OCI-LY3 (cell line): ENCODE results near the gene DLX1.

Experiments used
- H2AFZ ChIP-seq: fragments of 200-600, 300-600 bp; shearing (Covaris generic); 2 replicates; pipeline ENCODE4 v1.6.0; 2014; ENCODE audit warnings: antibody characterized with exemption, low read depth, low read length
- H3K27ac ChIP-seq: fragments of 200-600, 300-600 bp; sonication (generic); 2 replicates; pipeline ENCODE4 v1.5.1; 2014; ENCODE audit warnings: mild to moderate bottlenecking, low read length, moderate library complexity, mixed read lengths
- H3K27me3 ChIP-seq: fragments of 200-600, 300-600 bp; sonication (generic); 2 replicates; pipeline ENCODE4 v1.6.1; 2014; ENCODE audit warnings: low read depth, low read length, mixed read lengths
- H3K36me3 ChIP-seq: fragments of 200-600, 300-600 bp; sonication (generic); replicated peaks from 2 replicates; pipeline ENCODE3; 2014; ENCODE audit warnings: low read depth, low read length, mixed read lengths
- H3K4me1 ChIP-seq: fragments of 300-600, 200-600 bp; sonication (generic); 2 replicates; pipeline ENCODE4 v1.6.1; 2014; ENCODE audit warnings: low read length, mixed read lengths
- H3K4me2 ChIP-seq: fragments of 200-600, 300-600 bp; sonication (generic); 2 replicates; pipeline ENCODE4 v1.6.1; 2014; ENCODE audit warnings: low read length, mixed read lengths
- H3K4me3 ChIP-seq: fragments of 300-600, 200-600 bp; sonication (generic); 2 replicates; pipeline ENCODE4 v1.5.1; 2014; ENCODE audit warnings: antibody characterized with exemption, mild to moderate bottlenecking, low read length, moderate library complexity
- H3K79me2 ChIP-seq: fragments of 300-600, 200-600 bp; shearing (Covaris generic); 2 replicates; pipeline ENCODE4 v1.6.1; 2014; ENCODE audit warnings: mild to moderate bottlenecking, low read length, mixed read lengths
- H3K9ac ChIP-seq: fragments of 300-600, 200-600 bp; shearing (Covaris generic); 2 replicates; pipeline ENCODE4 v1.6.0; 2014; ENCODE audit warnings: mild to moderate bottlenecking, low read length, moderate library complexity
- H3K9me3 ChIP-seq: fragments of 200-600, 300-600 bp; shearing (Covaris generic); 2 replicates; pipeline ENCODE4 v1.6.1; 2014; ENCODE audit warnings: low read length, mixed read lengths; ENCODE audit not compliant: insufficient read depth
- H4K20me1 ChIP-seq: fragments of 200-600, 300-600 bp; sonication (generic); 2 replicates; pipeline ENCODE4 v1.6.1; 2016; ENCODE audit warnings: low read length, mixed read lengths; ENCODE audit not compliant: insufficient read depth
- EZH2phosphoT487 ChIP-seq: fragments of 200-600 bp; shearing (Covaris generic); IDR thresholded peaks from 2 replicates; pipeline ENCODE4 v1.6.1; 2018; ENCODE audit warnings: antibody characterized with exemption, mixed run types, low read depth
- TF ChIP-seq, protein P1 (sequence below): fragments of 200-600, 300-600 bp; sonication (generic); IDR thresholded peaks from 2 replicates; pipeline ENCODE4 v1.5.1; 2014; ENCODE audit warnings: antibody characterized with exemption, low read length, low read depth

Gene DLX1

DNA sequence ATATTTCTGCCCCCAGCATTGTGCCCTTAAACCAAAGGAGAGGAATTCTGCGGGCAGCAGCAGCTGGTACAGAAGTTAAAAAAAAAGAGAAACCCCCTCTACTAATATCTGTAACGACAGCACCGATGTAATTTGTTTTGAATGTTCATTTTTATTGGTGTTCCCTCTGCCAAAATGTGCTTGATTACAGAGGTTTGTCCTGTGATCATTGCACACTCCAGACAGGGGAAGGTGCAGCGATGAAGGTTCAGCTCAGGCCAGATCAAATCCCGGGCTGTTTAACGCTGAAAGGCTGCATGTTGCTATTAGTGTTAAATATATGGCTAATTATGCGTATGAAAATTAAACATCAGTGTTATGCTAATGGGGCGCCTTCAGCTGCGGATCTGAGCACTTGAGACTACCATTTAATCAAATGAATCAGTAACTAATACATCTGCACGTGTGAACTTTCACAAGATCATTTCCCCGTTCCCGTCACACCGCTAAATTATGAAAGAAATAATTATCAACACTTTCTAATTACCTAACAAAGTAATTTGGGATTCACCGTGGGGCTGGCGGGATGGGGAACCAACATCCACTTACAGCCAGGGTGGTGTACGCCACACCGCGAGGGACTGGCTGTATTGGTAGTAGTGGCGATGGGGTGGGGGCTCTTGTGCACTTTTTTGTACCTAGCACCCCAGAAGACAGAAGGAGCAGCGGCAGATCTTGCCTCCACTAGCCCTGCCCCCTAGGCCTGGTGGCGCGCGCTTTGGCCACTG, 1.5 kb upstream of the DLX1 start:
- Histone ChIP-seq H4K20me1 (no peaks in the 10 kb centered on the region), H2AFZ (peak overlapping the region; percentile 78; the same call in 1 of the 2 replicates), H3K27me3 (no peaks in the 10 kb centered on the region), H3K4me3 (peak overlapping the region; percentile 92), H3K9ac (no peak overlapping the region), H3K27ac (no peak overlapping the region), H3K4me2 (peak overlapping the region; percentile 93), H3K4me1 (no peaks in the 10 kb centered on the region; the same call in 1 of the 2 replicates), H3K36me3 (no peaks in the 10 kb centered on the region), H3K79me2 (no peaks in the 10 kb centered on the region), H3K9me3 (no peaks in the 10 kb centered on the region)
- TF ChIP-seq EZH2phosphoT487, result no peak
- TF ChIP-seq, protein P1, sequence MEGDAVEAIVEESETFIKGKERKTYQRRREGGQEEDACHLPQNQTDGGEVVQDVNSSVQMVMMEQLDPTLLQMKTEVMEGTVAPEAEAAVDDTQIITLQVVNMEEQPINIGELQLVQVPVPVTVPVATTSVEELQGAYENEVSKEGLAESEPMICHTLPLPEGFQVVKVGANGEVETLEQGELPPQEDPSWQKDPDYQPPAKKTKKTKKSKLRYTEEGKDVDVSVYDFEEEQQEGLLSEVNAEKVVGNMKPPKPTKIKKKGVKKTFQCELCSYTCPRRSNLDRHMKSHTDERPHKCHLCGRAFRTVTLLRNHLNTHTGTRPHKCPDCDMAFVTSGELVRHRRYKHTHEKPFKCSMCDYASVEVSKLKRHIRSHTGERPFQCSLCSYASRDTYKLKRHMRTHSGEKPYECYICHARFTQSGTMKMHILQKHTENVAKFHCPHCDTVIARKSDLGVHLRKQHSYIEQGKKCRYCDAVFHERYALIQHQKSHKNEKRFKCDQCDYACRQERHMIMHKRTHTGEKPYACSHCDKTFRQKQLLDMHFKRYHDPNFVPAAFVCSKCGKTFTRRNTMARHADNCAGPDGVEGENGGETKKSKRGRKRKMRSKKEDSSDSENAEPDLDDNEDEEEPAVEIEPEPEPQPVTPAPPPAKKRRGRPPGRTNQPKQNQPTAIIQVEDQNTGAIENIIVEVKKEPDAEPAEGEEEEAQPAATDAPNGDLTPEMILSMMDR, result no peak

DNA sequence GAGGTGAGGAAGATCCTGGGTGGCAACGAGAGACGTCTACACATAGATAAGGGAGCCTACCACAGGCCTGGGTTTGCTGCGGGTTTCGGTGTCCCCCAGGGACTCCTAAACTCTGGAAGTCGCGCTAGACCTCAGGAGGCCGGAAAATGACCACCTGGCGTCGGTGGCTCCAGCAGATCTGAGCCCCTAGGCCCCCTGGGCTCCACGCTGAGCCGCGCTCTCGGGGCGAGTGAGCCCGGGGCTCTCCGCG, 987 bp upstream of the DLX1 start:
- no peaks in the 10 kb centered on the region for H3K79me2 ChIP-seq
- H3K36me3 ChIP-seq, result no peaks in the 10 kb centered on the region
- no peak overlapping the region for H3K27ac ChIP-seq
- no peaks in the 10 kb centered on the region for H4K20me1 ChIP-seq
- H3K4me2 ChIP-seq, result peak overlapping the region; percentile 93
- peak overlapping the region; percentile 92 for H3K4me3 ChIP-seq
- TF ChIP-seq, protein P1, result no peak
- no peak for TF ChIP-seq EZH2phosphoT487
- H2AFZ ChIP-seq, result peak overlapping the region; percentile 78; the same call in 1 of the 2 replicates
- peak overlapping the region; percentile 59; the same call in 1 of the 2 replicates for H3K9ac ChIP-seq
- no peaks in the 10 kb centered on the region for H3K9me3 ChIP-seq
- H3K27me3 ChIP-seq, result no peaks in the 10 kb centered on the region
- H3K4me1 ChIP-seq, result no peaks in the 10 kb centered on the region; the same call in 1 of the 2 replicates

DNA sequence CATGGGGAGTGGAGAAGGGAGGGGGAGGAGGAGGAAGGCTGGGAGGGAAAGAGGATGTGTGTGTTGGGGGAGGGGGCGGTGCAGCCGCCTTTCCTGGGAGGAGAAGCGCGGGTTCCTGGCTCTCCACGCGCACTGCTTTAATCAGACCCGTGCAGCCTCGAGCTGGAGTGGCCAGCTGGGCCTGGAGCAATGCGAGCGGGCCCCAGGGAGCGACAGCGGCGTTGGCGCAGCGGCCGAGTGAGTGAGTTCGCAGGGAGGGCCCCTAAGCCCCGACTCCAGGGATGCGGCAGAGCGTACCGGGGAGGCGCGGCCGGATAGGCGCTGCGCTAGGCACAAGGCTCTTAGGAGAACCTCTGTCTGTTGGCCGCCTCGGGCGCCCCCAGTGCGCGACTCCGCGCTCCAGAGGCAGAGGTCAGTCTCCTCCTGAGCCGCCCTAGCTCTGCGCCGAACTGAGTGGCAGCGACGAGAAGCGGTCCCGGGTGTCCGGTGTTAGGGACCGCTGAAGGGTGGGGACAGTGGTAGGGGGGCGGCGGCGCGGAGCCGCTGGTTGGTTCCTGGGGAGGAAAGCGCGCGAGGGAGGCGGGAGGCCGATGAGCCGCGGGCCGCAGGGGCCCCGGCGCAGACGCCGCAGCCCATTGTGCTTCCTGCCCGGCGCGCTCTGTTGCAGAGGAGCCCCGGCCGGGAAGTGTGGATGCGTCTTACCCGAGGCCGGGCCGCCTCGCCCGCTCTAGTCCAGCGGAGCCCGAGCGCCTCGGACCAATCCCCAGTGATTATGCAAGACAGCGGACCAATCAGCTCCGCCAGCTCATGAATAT, 455 bp upstream of the DLX1 start:
- Histone ChIP-seq H3K4me3 (peak overlapping the region; percentile 92), H3K27ac (no peak overlapping the region), H3K9ac (peak overlapping the region; percentile 59), H3K4me1 (no peaks in the 10 kb centered on the region; the same call in 1 of the 2 replicates), H3K36me3 (no peaks in the 10 kb centered on the region), H3K9me3 (no peaks in the 10 kb centered on the region), H3K27me3 (no peaks in the 10 kb centered on the region), H2AFZ (peak overlapping the region; percentile 78), H3K79me2 (no peaks in the 10 kb centered on the region), H4K20me1 (no peaks in the 10 kb centered on the region), H3K4me2 (peak overlapping the region; percentile 93)
- no peak for TF ChIP-seq EZH2phosphoT487
- TF ChIP-seq, protein P1, result no peak
